Panc1 (cell line): ENCODE measurements around the gene HMGCLL1. TPM values are rescaled to one million over a fixed set of nuclear protein-coding genes. Genes with fewer than 3 reads are reported as not detected.

Experiments
- ATAC-seq: fragments of 200-7000 bp; cut with Tn5 transposase; 2 replicates; pipeline ENCODE4 v1.9.1; 2020; ENCODE audit warnings: mild to moderate bottlenecking, moderate library complexity
- BruUV-seq: library from RNA; stranded (reverse); fragments of 400-500 nt; replicated peaks from 2 replicates; lab custom pipeline; 2021; lab: Mats Ljungman, UMichigan
- CTCF ChIA-PET: fragments of 300-600 bp; sonication (Branson Sonifier 250); formaldehyde crosslinking; loops from one replicate; lab custom pipeline; 2022; ENCODE audit warnings: antibody characterized with exemption; lab: Charles Lee
- POLR2A ChIA-PET: fragments of 300-600 bp; sonication (Branson Sonifier 250); formaldehyde crosslinking; loops from one replicate; lab custom pipeline; 2022; ENCODE audit warnings: antibody characterized with exemption; lab: Charles Lee
- DNase-seq: peaks from one replicate; pipeline ENCODE4 v3.0.0-alpha.2; 2010; ENCODE audit warnings: low read depth, low spot score
- H3K27ac ChIP-seq: 2 replicates; pipeline ENCODE4 v1.5.1; 2011; ENCODE audit warnings: mild to moderate bottlenecking, low read length, inconsistent platforms
- H3K27me3 ChIP-seq: fragments of 200-500 bp; sonication (Bioruptor generic); 2 replicates; pipeline ENCODE4 v1.6.0; 2014; ENCODE audit warnings: low read length, inconsistent platforms; ENCODE audit not compliant: control insufficient read depth, insufficient read depth
- H3K36me3 ChIP-seq: fragments of 200-500 bp; sonication (Bioruptor generic); 2 replicates; pipeline ENCODE4 v1.5.1; 2014; ENCODE audit warnings: inconsistent platforms, mild to moderate bottlenecking, low read length, moderate library complexity; ENCODE audit not compliant: control insufficient read depth, insufficient read depth
- H3K4me1 ChIP-seq: 2 replicates; pipeline ENCODE4 v1.5.1; 2011; ENCODE audit warnings: inconsistent platforms, mild to moderate bottlenecking, low read length, moderate library complexity; ENCODE audit not compliant: control insufficient read depth, insufficient read depth
- H3K4me3 ChIP-seq, 2 experiments: 2 replicates each; pipeline ENCODE4 v1.5.1; 2011 to 2012; ENCODE audit warnings: low read depth in 2 of 2, low read length in 2 of 2, mild to moderate bottlenecking in 2 of 2, inconsistent platforms in 1 of 2, moderate library complexity in 1 of 2
- H3K9me3 ChIP-seq: fragments of 200-500 bp; sonication (Bioruptor generic); 2 replicates; pipeline ENCODE4 v1.5.1; 2014; ENCODE audit warnings: low read depth, mild to moderate bottlenecking, inconsistent platforms, low read length, moderate library complexity; ENCODE audit not compliant: control insufficient read depth, insufficient read depth
- CTCF ChIP-seq: fragments of 450-650 bp; IDR thresholded peaks from 2 replicates; pipeline ENCODE4 v1.5.1; 2017; ENCODE audit warnings: mild to moderate bottlenecking
- POLR2AphosphoS5 ChIP-seq: IDR thresholded peaks from 2 replicates; pipeline ENCODE4 v1.6.1; 2012; ENCODE audit warnings: mild to moderate bottlenecking, low read depth, low read length, moderate library complexity
- REST ChIP-seq, 2 experiments: IDR thresholded peaks; 2 replicates each; pipeline ENCODE4 v1.6.1; 2011 to 2012; ENCODE audit warnings: low read depth in 2 of 2, control low read depth in 1 of 2, low read length in 1 of 2, mild to moderate bottlenecking in 1 of 2, moderate library complexity in 1 of 2; ENCODE audit not compliant: insufficient read depth in 1 of 2
- SIN3A ChIP-seq: IDR thresholded peaks from 2 replicates; pipeline ENCODE4 v1.6.1; 2012; ENCODE audit warnings: low read depth, mild to moderate bottlenecking, low read length, moderate library complexity, borderline replicate concordance; ENCODE audit not compliant: insufficient read depth
- TCF7L2 ChIP-seq: IDR thresholded peaks from 2 replicates; pipeline ENCODE4 v1.6.1; 2011; ENCODE audit warnings: mild to moderate bottlenecking, low read depth, low read length, inconsistent platforms
- in situ Hi-C: cut with HindIII; loops from 2 replicates; pipeline ENCODE4 v1.10.0; 2016; ENCODE audit warnings: low sequenced_read_pairs, low pct_unique_long_range_greater_than_20kb
- intact Hi-C: fragments of 100-400 bp; cut with micrococcal nuclease; formaldehyde crosslinking; loops from one replicate; pipeline ENCODE4 v1.10.0; 2022; ENCODE audit not compliant: unreplicated experiment
- total RNA-seq: library from RNA; stranded (reverse); gene quantifications from one replicate; pipeline ENCODE4 v1.2.1, GENCODE V29; 2021; ENCODE audit not compliant: unreplicated experiment

HMGCLL1 gene
- total RNA-seq, 1 experiment from 2014 or later = not detected

GRCh38 chr6:55524441-55524840 lies 54.6 kb downstream of the HMGCLL1 start:
- no peak for TF ChIP-seq POLR2AphosphoS5
- no peak for TF ChIP-seq CTCF
- TF ChIP-seq SIN3A = no peak
- no peak for TF ChIP-seq TCF7L2
- no peak for TF ChIP-seq REST (IDR thresholded peaks at IDR 0.05; ENCODE audit: insufficient read depth in 1 of 2, low read depth in 2 of 2, low read length in 1 of 2)
- H3K4me3 ChIP-seq = no peak overlapping the region
- no peak overlapping the region for H3K27ac ChIP-seq
- no peaks in the 10 kb centered on the region; the same call in 1 of the 2 replicates for H3K36me3 ChIP-seq
- in situ Hi-C loops = no loop called here
- no TSS peak for BruUV-seq
- no peaks in the 10 kb centered on the region for H3K27me3 ChIP-seq
- intact Hi-C loops = no loop called here
- H3K4me1 ChIP-seq = peaks cover 4% of the 10 kb centered on the region; the same call in 1 of the 2 replicates
- no peaks in the 10 kb centered on the region for H3K9me3 ChIP-seq
- ChIA-PET POLR2A (no interaction called here), CTCF (no interaction called here)
- DNase-seq (no peak), ATAC-seq (no peak)

- intact Hi-C loops (no loop called here), in situ Hi-C loops (no loop called here)
- TF ChIP-seq TCF7L2 = no peak
- TF ChIP-seq CTCF = no peak
- TF ChIP-seq REST (IDR thresholded peaks at IDR 0.05; ENCODE audit: insufficient read depth in 1 of 2, low read depth in 2 of 2, low read length in 1 of 2) = no peak
- no peak for TF ChIP-seq SIN3A
- no peak for TF ChIP-seq POLR2AphosphoS5
- ChIA-PET CTCF (no interaction called here), POLR2A (no interaction called here)
- H3K9me3 ChIP-seq = no peaks in the 10 kb centered on the region
- no TSS peak for BruUV-seq
- H3K27ac ChIP-seq = no peak overlapping the region
- no peak for ATAC-seq
- H3K4me3 ChIP-seq = no peak overlapping the region
- no peak for DNase-seq
- H3K4me1 ChIP-seq = peaks cover 4% of the 10 kb centered on the region; the same call in 1 of the 2 replicates
- no peaks in the 10 kb centered on the region for H3K27me3 ChIP-seq
- H3K36me3 ChIP-seq = no peaks in the 10 kb centered on the region
Measured at GRCh38 chr6:55518529-55519060, 60.4 kb downstream of the HMGCLL1 start.
